Glomerular visceral epithelial cell (primary cell): ENCODE data around the gene PRSS53.
"Not testable (repeated sequence)": the region's sequence is repeated elsewhere in the genome, so short reads cannot be mapped to it uniquely, and the experiment has no call there.

Experiments used
- DNase-seq: peaks from one replicate; pipeline ENCODE4 v3.0.0-alpha.2; 2016; ENCODE audit errors: extremely low spot score

PRSS53 gene

GRCh38 chr16:31118223-31119155, 29.7 kb upstream of the PRSS53 start:
- DNase-seq: no peak

GRCh38 chr16:31117384-31118222, 28.9 kb upstream of the PRSS53 start, which contains the start of gene KAT8:
KAT8 (plus strand) TSS chr16:31117664; CDS start chr16:31117682, 18 bp downstream.
- peak; percentile 98 for DNase-seq

GRCh38 chr16:31114468-31114867, 25.7 kb upstream of the PRSS53 start:
- DNase-seq: no peak

- peak; percentile 82 for DNase-seq
These were observed 24.7 kb upstream of the PRSS53 start for GRCh38 chr16:31113121-31114120.

GRCh38 chr16:31112711-31113110, 24.0 kb upstream of the PRSS53 start:
- DNase-seq: no peak

- no peak for DNase-seq
These were observed 23.2 kb upstream of the PRSS53 start for GRCh38 chr16:31111881-31112466.

- no peak for DNase-seq
These were observed 21.6 kb upstream of the PRSS53 start for GRCh38 chr16:31110106-31111034.

- no peak for DNase-seq
These were observed 20.9 kb upstream of the PRSS53 start for GRCh38 chr16:31109622-31110021.

GRCh38 chr16:31108794-31109558, 20.2 kb upstream of the PRSS53 start:
- no peak for DNase-seq

GRCh38 chr16:31108035-31108793, 19.5 kb upstream of the PRSS53 start, which contains the start of gene BCKDK:
BCKDK (plus strand) TSS chr16:31108386; CDS start chr16:31109224, 838 bp downstream.
- peak; percentile 68 for DNase-seq

- DNase-seq: no peak
These were observed 18.7 kb upstream of the PRSS53 start for GRCh38 chr16:31107465-31107867.

- DNase-seq: no peak
These were observed 18.0 kb upstream of the PRSS53 start for GRCh38 chr16:31106509-31107464.

GRCh38 chr16:31105677-31106213, 17.0 kb upstream of the PRSS53 start:
- peak; percentile 64 for DNase-seq

- DNase-seq: not testable (repeated sequence)
These were observed 12.3 kb upstream of the PRSS53 start for GRCh38 chr16:31100876-31101641.

- no peak for DNase-seq
These were observed 11.3 kb upstream of the PRSS53 start for GRCh38 chr16:31099860-31100638.
